ENCODE measurements around the gene RPL29. TPM values are rescaled to one million over a fixed set of nuclear protein-coding genes. Genes with fewer than 3 reads are reported as not detected.
A peak's percentile ranks its signal among the peaks of the same experiment; 100 is the strongest.

The RPL29 gene
- total and polyA plus RNA-seq, 2 of the 4 experiments (the other 2 are of a cell fraction), result 2,081 to 2,126 TPM

DNA sequence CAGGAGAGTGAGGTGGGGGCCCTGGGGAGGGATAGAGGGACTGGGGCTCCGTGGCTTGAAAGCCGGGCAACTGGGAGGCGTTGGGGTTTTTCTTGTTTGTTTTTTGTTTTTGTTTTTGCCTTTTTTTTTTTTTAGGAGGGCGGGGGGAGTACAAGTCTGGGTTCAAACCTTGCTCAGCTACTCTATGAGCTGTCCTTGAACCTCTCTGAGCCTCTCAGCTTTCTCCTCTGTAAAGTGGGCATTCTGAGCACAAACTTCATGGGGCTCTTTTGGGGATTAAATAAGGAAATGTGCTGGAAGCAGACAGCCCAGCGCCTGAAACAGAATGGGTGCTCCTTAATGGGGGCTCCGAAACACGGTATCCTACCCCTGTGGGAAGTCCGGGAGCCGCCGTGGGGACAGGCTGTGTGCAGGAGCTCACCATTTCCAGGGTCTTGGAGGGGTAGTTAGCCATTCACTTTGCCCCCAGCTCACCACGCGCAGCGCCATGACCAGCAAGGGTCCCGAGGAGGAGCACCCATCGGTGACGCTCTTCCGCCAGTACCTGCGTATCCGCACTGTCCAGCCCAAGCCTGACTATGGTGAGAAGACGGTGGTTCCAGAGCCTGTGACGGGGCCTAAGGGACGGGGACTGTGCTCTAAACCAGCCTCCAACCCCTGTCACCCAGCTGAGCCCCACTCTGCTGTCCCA, 12.0 kb downstream of the RPL29 start:
- Histone ChIP-seq H2AK5ac (ENCODE audit: low read depth, low read length) (peak overlapping the region; percentile 98), H3K27me3 (ENCODE audit: control insufficient read depth, insufficient read depth, low read length) (no peaks in the 10 kb centered on the region), H3K4me3 (ENCODE audit: insufficient read depth, low read depth, low read length) (peak overlapping the region; percentile 63), H3K27ac (ENCODE audit: insufficient read depth, low read length) (peak overlapping the region; percentile 90), H3K79me1 (ENCODE audit: low read depth in 1 of 2, low read length in 2 of 2) (peaks cover 5 to 50% of the 10 kb centered on the region in 2 experiments; a peak in 3 of 4 replicates), H2BK20ac (ENCODE audit: low read depth, low read length) (peak overlapping the region; percentile 48; the same call in 1 of the 2 replicates), H4K91ac (ENCODE audit: insufficient read depth, low read depth, low read length) (peak overlapping the region; percentile 78), H3K9me1 (ENCODE audit: insufficient read depth, low read length) (peaks cover 7% of the 10 kb centered on the region), H3K56ac (ENCODE audit: extremely low read depth, insufficient read depth, low read length) (peak overlapping the region; percentile 80), H3K14ac (replicated peaks; ENCODE audit: low read depth, low read length) (peak overlapping the region; percentile 71), H2BK15ac (ENCODE audit: low read depth, low read length) (no peak overlapping the region; the same call in 2 of the 3 replicates), H2AFZ (replicated peaks; ENCODE audit: low read length, poor library complexity) (peak overlapping the region; percentile 85), H2AK9ac (replicated peaks; ENCODE audit: low read depth, low read length, poor library complexity) (peak overlapping the region; percentile 96), H3K23ac (ENCODE audit: low read depth, low read length) (peak overlapping the region; percentile 67; the same call in 1 of the 2 replicates), H3K9me3 (ENCODE audit: control insufficient read depth, insufficient read depth, low read length) (no peaks in the 10 kb centered on the region), H2BK5ac (ENCODE audit: low read depth, low read length, poor library complexity, severe bottlenecking) (peak overlapping the region; percentile 84), H4K8ac (ENCODE audit: low read depth in 2 of 2, low read length in 2 of 2) (peak overlapping the region; percentile 45 to 79), H3K4me2 (ENCODE audit: low read depth, low read length) (peak overlapping the region; percentile 88), H4K5ac (ENCODE audit: low read depth, low read length) (peak overlapping the region; percentile 61), H4K20me1 (ENCODE audit: insufficient read depth, low read length) (peaks cover 4% of the 10 kb centered on the region), H3K18ac (ENCODE audit: low read depth, low read length) (peak overlapping the region; percentile 5), H3K4me1 (ENCODE audit: control insufficient read depth, insufficient read depth, low read length) (peaks cover 12% of the 10 kb centered on the region), H3K36me3 (ENCODE audit: control insufficient read depth, insufficient read depth, low read length) (no peaks in the 10 kb centered on the region; the same call in 1 of the 2 replicates), H3K9ac (ENCODE audit: low read depth, low read length) (peak overlapping the region; percentile 34), H3K4ac (ENCODE audit: low read depth, low read length) (peak overlapping the region; percentile 84), H2BK120ac (ENCODE audit: low read depth, low read length) (peak overlapping the region; percentile 43; the same call in 1 of the 2 replicates)
- no TSS peak for BruUV-seq (replicated peaks)
- WGBS, 2 experiments (ENCODE audit: extremely low coverage in 2 of 2, insufficient read length in 1 of 2), result 75% methylated on average over 16 of the region's 22 CpGs; no CpG with 5 or more reads in 1 of the 2 experiments
- intact Hi-C loops (cut with micrococcal nuclease), result loop anchor here (2.0 kb wide), 1 partner anchor 41 kb away; the partner anchor contains the start of gene PARP3
- dilution Hi-C loops (cut with HindIII; ENCODE audit: low sequenced_read_pairs, unreplicated experiment), result no loop called here
- POLR2A ChIA-PET (ENCODE audit: unreplicated experiment), result interaction anchor here (1.0 kb wide), 2 partner anchors 9 to 26 kb away, joined by 3 to 6 read pairs; no protein-coding TSS in a partner anchor
- in situ Hi-C loops (cut with MboI; ENCODE audit: low sequenced_read_pairs), result no loop called here
- DNase-seq, result no peak
- CTCF ChIA-PET, result interaction anchor here (1.3 kb wide), 1 partner anchor 10 kb away, joined by 3 read pairs; the partner anchor contains the start of gene ABHD14B
- no peak for ATAC-seq (ENCODE audit: low read depth)
- TF ChIP-seq MXI1 (IDR thresholded peaks at IDR 0.05; ENCODE audit: borderline replicate concordance, low read depth, low read length) (no peak), RCOR1 (IDR thresholded peaks at IDR 0.05; ENCODE audit: insufficient replicate concordance, low read length) (no peak), BHLHE40 (IDR thresholded peaks at IDR 0.05; ENCODE audit: low read depth, low read length) (no peak), NFE2L2 (IDR thresholded peaks at IDR 0.05; ENCODE audit: low read depth, low read length) (no peak), RFX5 (IDR thresholded peaks at IDR 0.05; ENCODE audit: low read depth, low read length) (no peak), FOS (IDR thresholded peaks at IDR 0.05; ENCODE audit: low read depth, low read length) (no peak), MAZ (IDR thresholded peaks at IDR 0.05; ENCODE audit: borderline replicate concordance, low read depth, low read length) (no peak), MAFK (IDR thresholded peaks at IDR 0.05; ENCODE audit: low read depth, low read length) (no peak), CHD1 (IDR thresholded peaks at IDR 0.05; ENCODE audit: low read depth, low read length) (no peak), POLR2A (IDR thresholded peaks at IDR 0.05; ENCODE audit: low read depth, low read length) (no peak), RAD21 (IDR thresholded peaks at IDR 0.05; ENCODE audit: low read length) (no peak)
- TF ChIP-seq, protein P1, sequence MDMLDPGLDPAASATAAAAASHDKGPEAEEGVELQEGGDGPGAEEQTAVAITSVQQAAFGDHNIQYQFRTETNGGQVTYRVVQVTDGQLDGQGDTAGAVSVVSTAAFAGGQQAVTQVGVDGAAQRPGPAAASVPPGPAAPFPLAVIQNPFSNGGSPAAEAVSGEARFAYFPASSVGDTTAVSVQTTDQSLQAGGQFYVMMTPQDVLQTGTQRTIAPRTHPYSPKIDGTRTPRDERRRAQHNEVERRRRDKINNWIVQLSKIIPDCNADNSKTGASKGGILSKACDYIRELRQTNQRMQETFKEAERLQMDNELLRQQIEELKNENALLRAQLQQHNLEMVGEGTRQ (IDR thresholded peaks at IDR 0.05; ENCODE audit: low read depth, low read length), result no peak
- TF ChIP-seq, protein P2, sequence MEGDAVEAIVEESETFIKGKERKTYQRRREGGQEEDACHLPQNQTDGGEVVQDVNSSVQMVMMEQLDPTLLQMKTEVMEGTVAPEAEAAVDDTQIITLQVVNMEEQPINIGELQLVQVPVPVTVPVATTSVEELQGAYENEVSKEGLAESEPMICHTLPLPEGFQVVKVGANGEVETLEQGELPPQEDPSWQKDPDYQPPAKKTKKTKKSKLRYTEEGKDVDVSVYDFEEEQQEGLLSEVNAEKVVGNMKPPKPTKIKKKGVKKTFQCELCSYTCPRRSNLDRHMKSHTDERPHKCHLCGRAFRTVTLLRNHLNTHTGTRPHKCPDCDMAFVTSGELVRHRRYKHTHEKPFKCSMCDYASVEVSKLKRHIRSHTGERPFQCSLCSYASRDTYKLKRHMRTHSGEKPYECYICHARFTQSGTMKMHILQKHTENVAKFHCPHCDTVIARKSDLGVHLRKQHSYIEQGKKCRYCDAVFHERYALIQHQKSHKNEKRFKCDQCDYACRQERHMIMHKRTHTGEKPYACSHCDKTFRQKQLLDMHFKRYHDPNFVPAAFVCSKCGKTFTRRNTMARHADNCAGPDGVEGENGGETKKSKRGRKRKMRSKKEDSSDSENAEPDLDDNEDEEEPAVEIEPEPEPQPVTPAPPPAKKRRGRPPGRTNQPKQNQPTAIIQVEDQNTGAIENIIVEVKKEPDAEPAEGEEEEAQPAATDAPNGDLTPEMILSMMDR (conservative IDR thresholded peaks at IDR 0.05; ENCODE audit: low read depth, low read length), result no peak
- TF ChIP-seq, protein P3, sequence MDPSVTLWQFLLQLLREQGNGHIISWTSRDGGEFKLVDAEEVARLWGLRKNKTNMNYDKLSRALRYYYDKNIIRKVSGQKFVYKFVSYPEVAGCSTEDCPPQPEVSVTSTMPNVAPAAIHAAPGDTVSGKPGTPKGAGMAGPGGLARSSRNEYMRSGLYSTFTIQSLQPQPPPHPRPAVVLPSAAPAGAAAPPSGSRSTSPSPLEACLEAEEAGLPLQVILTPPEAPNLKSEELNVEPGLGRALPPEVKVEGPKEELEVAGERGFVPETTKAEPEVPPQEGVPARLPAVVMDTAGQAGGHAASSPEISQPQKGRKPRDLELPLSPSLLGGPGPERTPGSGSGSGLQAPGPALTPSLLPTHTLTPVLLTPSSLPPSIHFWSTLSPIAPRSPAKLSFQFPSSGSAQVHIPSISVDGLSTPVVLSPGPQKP (IDR thresholded peaks at IDR 0.05; ENCODE audit: borderline replicate concordance, low read depth, low read length), result no peak

All from IMR-90 (cell line).